A673 (cell line): ENCODE results near the gene TMIGD3.

Source experiments
- EZH2 ChIP-seq: fragments of 200-600 bp; sonication (generic); IDR thresholded peaks from 2 replicates; pipeline ENCODE4 v1.6.1; 2017; ENCODE audit warnings: borderline replicate concordance, low read depth, mild to moderate bottlenecking, mixed read lengths, antibody characterized with exemption, low read length; ENCODE audit not compliant: poor library complexity, severe bottlenecking
- TF ChIP-seq, protein P1 (sequence below): fragments of 300-800, 200-600 bp; sonication (generic); conservative IDR thresholded peaks from 2 replicates; pipeline ENCODE4 v1.5.1; 2017; ENCODE audit warnings: low read depth, mild to moderate bottlenecking, antibody characterized with exemption, low read length, moderate library complexity, mixed read lengths

DNA sequence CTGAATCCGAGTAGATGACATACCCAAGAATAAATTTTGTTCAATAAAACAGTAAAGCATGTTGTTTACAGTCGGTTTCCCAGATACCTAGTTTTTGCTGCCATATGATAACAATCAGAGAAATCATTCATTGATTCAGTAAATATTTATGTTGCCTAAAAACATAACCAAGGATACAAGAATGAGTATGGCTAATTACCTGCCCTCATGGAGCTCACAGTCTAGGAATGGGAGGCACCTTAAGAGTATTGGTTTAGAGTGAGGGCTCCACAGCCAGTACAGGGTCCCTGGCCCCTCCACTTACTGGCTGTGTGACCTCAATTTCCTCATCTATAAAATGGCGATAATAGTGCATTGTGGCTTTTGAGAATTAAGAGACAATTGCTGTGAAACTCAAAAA is 53.2 kb downstream of the TMIGD3 start:
- TF ChIP-seq, protein P1, sequence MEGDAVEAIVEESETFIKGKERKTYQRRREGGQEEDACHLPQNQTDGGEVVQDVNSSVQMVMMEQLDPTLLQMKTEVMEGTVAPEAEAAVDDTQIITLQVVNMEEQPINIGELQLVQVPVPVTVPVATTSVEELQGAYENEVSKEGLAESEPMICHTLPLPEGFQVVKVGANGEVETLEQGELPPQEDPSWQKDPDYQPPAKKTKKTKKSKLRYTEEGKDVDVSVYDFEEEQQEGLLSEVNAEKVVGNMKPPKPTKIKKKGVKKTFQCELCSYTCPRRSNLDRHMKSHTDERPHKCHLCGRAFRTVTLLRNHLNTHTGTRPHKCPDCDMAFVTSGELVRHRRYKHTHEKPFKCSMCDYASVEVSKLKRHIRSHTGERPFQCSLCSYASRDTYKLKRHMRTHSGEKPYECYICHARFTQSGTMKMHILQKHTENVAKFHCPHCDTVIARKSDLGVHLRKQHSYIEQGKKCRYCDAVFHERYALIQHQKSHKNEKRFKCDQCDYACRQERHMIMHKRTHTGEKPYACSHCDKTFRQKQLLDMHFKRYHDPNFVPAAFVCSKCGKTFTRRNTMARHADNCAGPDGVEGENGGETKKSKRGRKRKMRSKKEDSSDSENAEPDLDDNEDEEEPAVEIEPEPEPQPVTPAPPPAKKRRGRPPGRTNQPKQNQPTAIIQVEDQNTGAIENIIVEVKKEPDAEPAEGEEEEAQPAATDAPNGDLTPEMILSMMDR: no peak
- no peak for TF ChIP-seq EZH2
